ENCODE results near the gene C2CD3. TPM values are rescaled to one million over a fixed set of nuclear protein-coding genes. Genes with fewer than 3 reads are reported as not detected.

The C2CD3 gene
- polyA plus RNA-seq, 1 donor: 25.6 TPM

DNA sequence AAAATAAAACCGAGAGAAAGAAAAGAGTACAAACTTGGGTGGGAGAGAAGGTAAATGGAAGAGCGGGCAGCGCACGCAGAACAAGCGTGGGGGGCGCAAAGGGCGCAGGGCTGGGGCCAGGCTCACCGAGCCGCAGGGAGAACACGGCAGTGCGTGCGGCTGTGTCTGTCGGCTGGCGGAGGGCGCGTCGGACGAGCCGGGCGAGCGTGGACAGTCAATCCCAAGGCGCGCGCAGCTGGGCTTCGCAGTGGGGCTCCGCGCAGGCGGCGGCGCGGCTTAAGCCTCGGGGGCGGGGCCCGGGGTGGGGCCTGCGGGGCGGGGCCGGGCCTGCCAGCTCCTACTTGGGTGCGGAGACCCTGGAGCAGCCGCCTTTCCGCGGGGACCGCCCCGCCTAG is 188.2 kb downstream of the C2CD3 start, which contains the start of gene UCP2:
Gene UCP2, minus strand, starts transcription at position 249 of the 395 bp plus-strand sequence. CDS start 4,465 bp downstream, outside the sequence.
- DNase-seq: peak; percentile 72

DNA sequence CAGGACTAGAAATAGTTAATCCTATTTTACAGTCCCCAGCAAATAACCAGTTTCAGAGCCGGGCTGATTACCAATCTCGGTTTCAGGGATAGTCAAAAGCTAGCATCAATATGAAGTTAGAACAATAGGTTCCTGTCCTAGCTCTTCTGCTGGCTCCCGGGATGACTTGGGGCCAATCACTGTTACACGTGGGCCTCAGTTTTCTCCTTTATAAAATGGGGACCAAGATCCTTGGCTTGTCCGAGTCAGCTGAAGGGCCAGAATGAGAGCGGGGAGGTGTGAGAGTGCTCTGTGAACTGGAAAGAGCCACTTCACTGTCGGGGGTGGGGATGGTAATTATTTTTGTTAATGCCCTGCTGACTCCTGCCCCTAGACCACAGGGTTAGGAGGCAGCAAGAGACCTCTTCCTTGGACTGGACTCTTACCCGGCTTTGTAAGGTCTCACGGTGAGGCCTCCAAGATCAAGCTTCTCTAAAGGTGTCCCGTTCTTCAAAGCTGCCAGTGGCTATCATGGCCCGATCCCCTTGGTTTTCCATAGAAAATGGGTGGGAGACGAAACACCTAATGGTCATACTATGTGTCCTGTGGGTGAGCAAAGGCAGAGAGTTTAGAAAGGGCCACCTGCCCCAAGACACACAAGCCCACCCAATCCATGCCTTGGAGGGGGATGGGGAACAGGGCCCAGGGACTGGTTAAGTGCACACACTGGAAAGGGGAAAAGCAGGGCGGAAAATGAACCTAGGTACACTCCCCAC is 189.6 kb downstream of the C2CD3 start:
- no peak for DNase-seq

DNA sequence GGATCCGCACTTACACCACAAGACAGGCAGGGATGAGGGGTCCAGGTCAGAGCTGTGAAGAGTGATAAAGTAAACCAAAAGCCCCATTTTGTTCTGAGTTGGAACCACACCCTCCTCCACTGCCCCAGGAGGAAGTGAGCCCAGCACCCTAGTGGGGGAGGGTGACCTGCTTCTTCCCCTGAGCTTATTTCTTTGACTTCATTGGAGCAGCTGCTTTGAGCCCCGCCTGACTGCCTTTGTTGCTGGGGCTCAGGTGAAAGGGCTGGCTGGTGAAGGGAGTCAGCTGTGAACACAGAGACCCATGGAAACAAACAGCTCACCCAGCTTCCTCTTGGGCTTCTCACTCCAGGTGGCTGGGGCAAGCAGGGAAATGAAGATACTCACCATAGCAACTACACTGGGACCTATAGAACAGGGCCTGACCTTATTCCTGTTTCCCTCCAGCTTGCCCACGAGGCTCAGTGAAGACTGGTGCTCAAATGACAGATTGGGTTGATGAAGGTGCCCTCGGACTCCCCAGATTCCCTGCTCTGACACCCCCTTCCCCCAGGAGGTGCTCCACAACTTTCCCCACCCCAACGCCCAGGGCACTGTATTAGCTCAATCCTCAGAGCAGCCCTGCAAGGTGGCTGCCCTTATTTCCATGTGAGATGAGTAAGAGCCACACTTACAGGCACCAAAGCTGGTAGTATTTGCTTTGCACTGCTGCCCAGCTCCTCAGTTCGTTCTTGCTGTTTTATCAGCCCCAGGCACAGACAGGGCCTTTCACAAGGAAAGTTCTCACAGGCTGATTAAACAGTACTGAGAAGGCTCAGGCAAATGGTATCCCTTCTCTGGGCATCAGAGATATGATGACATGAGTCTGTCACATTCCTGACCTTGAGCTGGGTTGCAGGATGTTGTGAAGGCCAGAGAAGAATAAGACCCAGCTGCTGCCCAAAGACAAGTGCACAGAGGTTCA is 190.5 kb downstream of the C2CD3 start:
- peak; percentile 54 for DNase-seq

DNA sequence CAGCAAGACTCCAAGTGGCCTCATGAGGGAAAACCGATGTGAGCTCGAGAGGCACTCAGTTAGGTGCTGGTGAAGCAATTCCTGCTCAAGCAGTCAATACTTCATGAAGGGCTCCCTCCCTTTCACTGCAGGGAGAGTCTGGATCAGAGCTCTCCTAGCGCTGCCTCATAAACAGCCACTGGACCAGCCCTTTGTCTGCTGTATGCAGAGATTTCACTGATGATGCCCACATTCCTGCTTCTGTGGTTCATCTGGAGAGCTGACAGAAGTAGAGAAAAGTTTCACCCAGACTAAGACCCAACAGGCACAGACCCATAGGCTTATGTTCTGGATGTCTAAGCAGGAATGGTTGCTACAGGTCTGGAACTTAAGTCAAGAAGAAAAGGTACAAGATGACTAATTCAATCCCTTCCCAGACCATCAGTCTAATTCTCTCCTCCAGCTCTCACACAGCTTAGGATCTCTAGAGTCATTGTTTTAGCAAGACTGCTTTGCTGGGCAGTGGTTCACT is 192.2 kb downstream of the C2CD3 start:
- no peak for DNase-seq

DNA sequence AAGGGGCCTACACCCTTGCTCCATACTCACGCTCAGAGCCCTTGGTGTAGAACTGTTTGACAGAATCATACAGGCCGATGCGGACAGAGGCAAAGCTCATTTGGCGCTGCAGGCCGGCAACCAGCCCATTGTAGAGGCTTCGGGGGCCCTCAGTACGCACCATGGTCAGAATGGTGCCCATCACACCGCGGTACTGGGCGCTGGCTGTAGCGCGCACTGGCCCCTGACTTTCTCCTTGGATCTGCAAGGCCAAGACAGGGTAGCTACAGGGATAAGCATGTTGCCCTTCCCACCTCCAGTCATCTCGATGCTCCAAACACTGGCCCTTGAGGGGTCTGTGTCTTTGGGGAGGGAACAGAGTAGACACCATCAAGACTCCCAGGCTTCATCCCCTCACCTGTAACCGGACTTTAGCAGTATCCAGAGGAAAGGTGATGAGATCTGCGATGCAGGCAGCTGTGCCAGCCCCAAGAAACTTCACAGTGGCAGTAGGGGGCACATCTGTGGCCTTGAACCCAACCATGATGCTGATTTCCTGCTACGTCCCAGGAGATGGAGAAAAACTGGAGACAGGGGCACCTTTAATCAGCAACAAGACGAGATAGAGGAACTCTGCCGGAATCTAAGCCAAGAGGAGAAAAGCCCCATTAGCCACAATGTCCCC is 192.8 kb downstream of the C2CD3 start:
- no peak for DNase-seq

DNA sequence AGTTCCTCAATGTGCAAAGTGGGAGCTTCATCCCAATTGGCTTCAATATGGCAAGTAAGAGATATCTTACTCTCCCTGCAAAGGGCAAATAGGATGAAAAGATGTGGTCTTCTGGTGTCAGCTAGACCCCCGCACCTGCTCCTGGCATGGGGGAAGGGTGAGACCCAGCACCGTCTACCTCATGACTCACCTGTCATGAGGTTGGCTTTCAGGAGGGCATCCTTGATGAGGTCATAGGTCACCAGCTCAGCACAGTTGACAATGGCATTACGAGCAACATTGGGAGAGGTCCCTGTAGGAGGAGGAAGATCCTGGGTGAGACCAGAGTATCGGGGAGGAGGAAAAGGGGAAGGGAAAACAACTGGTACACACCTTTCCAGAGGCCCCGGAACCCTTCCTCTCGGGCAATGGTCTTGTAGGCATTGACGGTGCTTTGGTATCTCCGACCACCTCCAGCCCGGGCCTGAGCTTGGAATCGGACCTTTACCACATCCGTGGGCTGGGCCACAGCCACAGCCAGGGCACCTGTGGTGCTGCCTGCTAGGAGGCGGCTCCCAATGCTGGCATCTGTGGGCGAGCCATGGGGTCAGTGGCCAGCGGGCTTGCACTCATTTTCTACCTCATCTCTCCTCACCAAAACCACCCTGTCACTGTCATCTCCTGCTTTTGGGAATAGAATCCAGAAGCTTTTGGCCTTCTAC is 194.2 kb downstream of the C2CD3 start:
- DNase-seq: no peak

DNA sequence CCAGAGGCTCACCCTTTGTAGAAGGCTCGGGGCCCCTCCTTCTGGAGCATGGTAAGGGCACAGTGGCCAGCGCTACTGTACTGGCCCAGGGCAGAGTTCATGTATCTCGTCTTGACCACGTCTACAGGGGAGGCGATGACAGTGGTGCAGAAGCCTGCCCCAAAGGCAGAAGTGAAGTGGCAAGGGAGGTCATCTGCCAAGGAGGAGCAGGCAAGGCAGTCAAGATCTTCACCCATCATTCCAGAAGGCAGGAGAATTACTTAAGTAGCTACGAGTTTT is 195.4 kb downstream of the C2CD3 start:
- no peak for DNase-seq

DNA sequence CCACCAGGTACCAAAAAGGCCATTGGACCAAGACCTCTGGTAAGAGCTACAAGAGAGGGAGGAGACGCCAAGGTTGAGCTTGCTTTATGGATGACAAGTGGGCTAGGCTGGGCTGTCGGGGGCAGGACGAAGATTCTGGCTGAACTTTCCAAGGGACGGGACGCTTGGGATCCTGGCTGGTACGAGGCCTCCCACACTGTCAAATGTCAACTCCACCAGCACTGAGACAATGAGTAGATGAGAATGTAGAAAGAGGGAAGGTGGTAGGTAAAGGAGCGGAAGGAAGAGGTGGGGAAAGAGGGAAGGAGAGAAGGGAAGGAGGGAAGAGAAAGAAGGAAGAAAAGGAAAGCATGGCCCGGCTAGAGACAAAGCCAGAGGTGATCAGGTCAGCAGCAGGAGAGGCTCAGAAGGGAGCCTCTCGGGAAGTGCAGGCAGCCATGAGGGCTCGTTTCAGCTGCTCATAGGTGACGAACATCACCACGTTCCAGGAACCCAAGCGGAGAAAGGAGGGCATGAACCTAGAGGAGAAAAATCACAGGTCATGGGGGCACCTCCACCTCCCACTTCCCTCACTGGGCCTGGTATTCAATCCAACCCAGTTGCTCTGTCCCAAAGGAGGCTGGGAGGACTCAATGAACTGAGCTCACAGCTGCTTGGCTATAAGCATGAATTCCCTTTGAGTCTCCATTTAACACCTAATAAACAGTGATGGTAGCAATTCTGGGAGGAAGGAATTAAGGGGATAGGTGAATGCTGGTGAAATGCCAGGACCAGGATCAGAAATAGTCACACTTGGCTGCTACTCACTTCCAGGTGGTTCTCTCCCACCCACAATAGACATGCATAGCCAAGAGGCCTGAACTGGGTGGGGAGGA is 196.0 kb downstream of the C2CD3 start:
- no peak for DNase-seq

DNA sequence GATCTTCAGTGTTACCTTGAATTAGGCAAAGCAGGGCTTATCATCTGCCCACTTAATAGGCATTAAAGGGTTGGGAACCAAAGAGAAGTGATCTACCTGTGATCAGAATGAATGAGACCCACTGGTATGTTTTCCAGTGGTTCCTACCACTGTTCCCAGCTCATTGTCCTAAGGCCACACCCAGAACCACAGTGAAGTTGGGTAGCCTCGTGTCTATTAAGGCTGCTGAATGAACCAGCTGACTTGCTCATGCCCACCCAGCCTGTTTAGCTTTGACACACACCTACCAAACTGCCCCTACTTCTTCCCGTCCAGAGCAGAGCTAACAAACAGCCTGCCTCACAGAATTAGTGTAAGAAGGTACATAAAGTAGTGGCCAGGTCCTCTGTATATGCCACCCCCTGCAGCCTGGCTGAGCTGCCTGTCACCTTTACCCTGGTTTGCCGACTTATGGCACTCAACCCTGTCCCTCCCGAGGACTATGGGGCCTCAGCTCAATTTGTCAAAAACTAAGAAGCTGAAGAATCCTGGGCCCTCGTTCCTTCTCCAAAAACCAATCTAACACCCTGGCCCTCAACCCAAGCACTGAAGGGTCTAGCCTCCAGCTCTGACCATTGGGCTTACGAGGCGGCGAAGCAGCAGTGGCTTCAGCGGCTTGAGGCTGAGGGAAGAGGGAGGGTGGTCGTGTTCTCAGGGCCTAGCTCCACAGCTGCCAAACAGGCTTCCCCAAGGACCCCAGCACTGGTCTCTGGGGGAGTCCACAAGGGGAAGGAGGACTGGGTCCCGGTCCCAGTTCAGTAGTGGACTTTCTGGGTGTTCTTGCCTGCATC is 198.0 kb downstream of the C2CD3 start:
- no peak for DNase-seq

DNA sequence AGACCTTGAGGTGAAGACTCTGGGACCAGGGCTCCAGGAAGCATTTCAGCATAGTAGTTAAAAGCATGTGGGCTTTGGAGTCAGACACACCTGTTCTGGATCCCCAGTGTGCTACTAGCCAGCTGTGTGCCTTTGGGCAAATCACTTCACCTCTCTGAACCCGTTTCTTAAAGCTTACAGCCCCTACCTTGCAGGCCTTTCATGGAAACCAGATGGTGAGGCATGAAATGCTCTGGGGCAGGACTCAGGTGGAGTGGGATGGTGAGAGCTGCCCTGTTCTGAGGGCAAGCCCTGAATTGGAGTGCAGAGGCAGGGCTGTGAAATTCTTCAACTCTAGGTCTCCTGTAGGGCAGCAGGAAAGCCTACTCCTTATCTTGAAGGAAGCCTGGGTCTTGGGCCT is 198.6 kb downstream of the C2CD3 start:
- DNase-seq: no peak

DNA sequence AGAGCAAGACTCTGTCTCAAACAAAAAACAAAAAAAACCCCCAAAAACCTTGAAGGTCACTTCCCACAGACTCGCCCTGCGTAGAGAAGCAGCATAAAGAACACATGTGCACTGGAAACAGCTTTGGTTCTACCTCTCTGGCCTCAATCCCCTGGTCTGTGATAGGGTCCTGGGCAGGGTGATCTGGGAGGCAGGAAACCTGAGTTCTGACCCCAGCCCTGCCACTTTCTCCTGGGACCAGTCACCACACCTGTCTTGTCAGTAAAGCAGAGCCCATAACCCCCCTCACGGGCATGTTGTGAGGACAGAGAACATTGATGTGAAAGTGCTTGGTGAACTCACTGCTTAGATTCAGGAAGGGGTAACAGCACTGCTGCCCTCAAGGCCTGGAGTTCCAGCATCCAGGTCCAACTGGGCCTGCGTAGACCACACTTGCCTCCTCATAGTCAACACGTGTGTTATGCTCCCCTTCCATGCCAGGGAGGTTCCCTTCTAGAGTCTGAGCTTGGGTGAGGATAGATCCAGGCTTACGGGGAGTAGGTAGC is 199.6 kb downstream of the C2CD3 start:
- DNase-seq: no peak

DNA sequence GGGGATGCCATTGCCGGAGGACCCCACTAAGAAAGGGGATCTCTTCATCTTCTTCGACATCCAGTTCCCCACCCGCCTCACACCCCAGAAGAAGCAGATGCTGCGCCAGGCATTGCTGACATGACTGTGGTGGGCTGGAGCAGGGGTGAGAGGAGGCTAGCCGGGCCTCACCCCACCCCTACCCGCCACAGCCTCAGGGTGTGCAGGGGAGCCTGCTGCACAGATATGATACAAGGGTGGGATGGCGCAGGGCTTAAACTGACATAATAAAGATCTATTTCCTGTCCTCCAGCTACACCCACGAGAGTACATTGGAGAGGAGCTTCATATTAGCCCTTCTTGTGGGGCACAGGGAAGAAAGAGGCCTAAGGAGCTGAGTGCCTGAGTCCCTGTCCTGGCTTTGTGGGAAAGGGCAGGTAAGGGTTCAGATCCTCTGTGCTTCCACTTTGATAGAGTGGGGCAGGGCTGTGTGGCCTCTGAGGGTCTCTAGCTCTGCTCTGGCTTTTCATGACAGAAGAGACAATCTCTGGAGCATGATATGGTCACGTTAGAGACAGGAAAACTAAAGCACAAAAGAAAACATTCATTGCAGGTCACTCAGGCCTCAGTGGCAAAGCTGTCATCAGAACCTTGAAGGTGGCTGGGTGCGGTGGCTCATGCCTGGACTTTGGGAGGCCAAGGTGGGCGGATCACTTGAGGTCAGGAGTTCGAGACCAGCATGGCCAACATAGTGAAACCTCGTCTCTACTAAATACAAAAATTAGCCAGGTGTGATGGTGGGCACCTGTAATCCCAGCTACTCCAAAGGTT is 200.6 kb downstream of the C2CD3 start:
- DNase-seq: no peak

DNA sequence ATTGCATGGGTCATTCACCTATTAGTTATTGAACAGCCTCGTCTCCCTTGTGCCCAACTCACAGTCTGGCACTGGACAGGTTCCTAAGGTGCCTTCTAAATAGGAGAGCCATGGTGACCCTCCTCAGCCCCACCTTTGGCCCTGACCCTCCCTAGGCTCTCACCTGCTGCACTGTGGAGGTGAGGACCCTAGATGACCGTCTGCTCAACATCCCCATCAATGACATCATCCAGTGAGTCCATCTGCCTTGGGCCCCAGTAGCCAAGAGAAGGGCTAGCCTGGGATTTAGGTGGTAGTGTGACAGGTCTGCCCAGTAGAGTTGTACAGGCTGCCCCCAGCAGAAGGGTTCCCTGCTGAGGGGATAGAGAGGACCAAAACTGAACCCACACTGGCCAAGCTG is 201.7 kb downstream of the C2CD3 start:
- DNase-seq: no peak

DNA sequence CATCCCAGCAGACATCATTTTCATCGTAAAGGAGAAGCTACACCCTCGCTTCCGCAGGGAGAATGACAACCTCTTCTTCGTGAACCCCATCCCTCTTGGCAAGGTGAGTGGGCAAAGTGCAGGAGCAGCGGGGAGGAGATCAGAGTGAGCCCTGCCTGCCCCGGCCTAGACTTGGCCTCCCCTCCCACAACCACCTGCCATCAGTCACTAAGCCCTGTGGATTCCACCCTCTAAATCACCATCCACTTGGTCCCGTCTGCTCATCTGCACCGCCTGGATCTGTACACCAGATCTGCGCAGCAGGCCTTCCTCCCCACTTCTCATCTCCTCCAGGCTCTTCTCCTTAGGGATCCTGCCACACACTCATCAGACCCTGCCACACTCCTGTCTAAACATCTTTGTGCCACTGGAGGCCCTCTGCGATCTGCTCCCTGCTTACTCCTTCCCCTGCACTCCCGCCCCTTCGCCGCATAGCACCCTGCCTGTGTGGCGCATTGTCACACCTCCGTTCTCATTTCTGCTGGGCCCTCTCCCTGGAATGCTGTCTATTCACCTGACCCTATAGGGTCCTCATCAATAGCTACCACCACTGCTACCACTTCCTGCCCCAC is 202.3 kb downstream of the C2CD3 start:
- DNase-seq: no peak

DNA sequence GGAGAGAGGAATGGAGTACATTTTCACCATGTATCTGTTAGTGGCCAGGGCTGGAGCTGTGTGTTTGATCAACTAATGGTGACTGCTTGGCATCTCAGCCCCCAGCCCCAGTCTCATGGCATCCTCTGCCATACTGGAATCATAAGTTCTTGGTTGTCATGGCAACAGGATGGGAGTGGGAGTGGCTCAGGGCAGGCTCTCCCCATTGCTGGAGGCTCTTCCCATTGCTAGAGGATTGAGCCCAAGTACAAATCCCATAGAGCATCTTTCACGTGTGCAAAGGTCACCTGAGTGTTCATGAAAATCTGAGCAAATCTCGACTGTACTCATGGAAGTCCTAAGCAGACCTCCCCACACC is 205.1 kb downstream of the C2CD3 start:
- no peak for DNase-seq

DNA sequence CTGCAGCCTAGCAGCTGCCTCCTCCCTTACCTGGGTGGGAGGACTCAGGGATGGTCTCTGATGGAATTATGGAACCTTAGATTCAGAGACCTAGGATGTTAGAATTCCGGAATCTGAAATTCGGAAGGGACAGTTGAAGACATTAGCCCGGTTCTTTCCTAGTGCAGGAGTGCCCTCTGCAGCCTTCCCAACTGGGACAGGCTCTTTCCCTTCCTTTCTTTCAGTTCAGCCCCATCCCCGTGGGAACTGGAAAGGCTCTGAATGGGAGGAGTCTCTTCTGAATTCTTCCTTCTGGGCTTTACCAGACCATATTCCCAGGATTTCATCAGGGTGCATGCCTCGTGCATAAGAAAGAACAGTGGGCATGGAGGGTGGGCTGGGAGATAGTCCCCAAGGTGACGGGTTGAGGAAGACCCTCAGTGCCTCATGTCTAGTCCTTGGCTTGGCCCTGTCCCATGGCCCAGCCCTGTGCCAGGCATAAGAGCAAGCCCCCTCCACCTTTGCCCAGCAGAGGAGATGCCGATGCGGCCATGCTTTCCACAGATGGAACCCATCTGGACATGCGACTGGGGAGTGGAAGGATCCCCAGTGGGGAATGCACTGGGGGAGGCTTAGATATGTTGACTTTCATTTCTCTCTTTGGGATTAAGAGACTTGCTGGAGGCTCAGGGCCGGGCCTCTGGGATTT is 205.6 kb downstream of the C2CD3 start:
- no peak for DNase-seq

DNA sequence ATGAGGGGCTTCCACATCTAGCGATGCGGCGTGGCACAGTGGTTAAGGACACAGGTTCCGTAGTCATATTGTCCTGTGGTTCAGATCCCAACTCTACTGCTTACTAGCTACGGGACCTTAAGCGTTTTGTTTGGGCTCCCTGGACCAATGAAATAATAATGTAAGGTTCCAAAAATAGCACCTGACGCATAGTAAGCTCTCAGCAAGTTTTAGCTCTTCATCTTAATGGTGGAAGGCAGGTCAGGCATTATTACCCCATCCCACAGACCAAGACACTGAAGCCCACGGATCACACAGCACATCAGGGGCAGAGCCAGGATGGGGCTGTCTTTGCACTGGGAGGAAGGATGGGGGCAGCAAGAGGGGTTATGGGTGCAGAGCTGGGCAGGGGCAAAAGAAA is 206.9 kb downstream of the C2CD3 start:
- DNase-seq: no peak

Data from left kidney (tissue), 2 donors.